ENCODE measurements around the gene GAL3ST2. TPM values are rescaled to one million over a fixed set of nuclear protein-coding genes. Genes with fewer than 3 reads are reported as not detected.
A peak's percentile ranks its signal among the peaks of the same experiment; 100 is the strongest.
"Not testable (repeated sequence)": the region's sequence is repeated elsewhere in the genome, so short reads cannot be mapped to it uniquely, and the experiment has no call there.

Gene GAL3ST2
- total RNA-seq: not detected
- long read RNA-seq: 0 reads

DNA sequence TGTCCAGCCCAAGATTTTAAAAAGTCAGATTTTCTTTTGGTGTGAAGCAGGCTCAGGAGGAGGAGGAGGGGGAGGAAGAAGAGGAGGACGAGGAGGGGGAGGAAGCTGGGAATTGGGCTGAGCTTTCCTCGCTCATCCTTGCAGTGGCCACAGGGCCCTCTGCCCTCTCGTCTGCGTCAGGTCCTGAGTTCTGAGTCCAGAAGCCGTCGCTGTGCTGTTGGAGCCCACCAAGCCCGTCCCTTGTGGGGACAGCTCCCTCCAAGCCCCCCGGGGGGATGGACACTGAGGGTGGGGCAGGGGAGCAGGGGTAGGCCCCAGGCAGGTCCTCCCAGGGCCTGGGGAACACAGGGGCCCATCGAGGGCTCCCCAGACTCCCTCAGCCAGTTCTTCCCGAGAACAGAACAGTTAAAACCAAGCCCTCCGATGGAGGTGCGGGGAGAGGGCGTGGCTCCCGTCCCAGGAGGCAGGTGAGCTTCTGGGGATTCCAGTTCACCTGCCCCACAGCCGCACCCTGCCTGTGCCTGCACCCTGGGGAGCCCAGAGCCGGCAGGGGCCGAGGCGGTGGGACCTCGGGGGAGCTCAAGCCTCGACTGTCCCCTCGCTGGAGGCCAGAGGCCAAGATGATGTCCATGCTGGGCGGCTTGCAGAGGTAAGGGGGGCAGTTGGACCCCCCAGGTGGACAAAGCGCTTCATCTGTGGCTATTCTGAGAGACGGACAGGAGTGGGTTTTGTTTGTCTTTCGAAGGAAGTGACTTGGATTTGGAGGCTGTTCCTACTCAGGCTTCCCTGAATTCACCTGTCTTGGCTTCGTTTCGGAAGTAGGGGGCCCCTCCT lies at the start of gene GAL3ST2:
Gene GAL3ST2 (plus strand): TSS at position 487 of the 834 bp plus-strand sequence. CDS start 134 bp downstream, at position 621.
- no peak for DNase-seq (ENCODE audit: missing footprints)
- intact Hi-C loops (cut with DNase I): no loop called here
- ATAC-seq: no peak

DNA sequence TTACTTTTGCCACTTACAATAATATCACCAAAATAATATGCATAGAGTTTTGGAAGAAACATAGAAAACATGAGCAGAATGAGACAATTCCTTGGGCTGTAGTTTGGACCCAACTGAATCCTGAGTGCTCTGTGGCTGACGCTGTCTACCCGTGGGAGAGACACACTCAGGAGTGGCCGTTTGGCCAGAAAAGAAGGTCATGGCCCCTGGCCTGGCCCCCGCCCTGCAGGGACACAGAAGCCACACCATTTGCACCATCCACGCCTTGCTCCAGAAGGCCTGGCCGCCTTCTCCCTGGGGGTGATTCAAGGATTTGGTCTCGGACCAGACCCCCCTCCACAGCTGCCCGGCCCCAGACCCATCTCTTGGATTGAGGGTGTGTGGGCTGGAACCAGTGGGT lies 48.6 kb upstream of the GAL3ST2 start:
- DNase-seq (ENCODE audit: missing footprints) (no peak), ATAC-seq (peak; percentile 57)
- intact Hi-C loops (cut with DNase I): no loop called here

DNA sequence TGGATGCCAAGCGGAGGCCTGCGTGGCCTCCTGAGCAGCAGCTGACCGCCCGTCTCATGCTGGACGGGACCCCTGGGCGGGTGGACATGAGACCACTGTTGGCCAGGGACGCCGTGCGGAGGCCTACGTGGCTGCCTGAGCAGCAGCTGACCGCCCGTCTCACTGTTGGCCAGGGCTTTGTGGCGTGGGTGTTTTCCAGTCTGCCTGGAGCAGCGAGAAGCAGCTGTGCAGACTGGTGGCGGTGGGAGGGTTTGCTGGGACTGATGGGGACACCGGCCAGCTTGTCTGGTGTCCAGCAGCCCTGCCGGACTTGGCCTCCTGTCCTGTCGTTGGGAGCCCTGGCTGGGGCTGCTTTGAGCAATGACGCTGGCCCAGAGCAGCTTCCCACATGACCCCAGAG lies 48.0 kb upstream of the GAL3ST2 start:
- ATAC-seq: peak; percentile 91
- intact Hi-C loops (cut with DNase I): no loop called here

GRCh38 chr2:241729868-241730267 lies 46.8 kb upstream of the GAL3ST2 start:
- DNase-seq (ENCODE audit: missing footprints): no peak
- ATAC-seq: no peak
- intact Hi-C loops (cut with DNase I): loop anchor here (5.0 kb wide), 2 partner anchors 43 to 147 kb away; partner anchors contain the start of gene DTYMK

More for the DNA sequence above, 48.0 kb upstream of the GAL3ST2 start:
- DNase-seq (ENCODE audit: missing footprints): peak; percentile 87

GRCh38 chr2:241730671-241731293 lies 45.8 kb upstream of the GAL3ST2 start:
- DNase-seq (ENCODE audit: missing footprints) (no peak), ATAC-seq (no peak)
- intact Hi-C loops (cut with DNase I): loop anchor here (5.0 kb wide), 2 partner anchors 43 to 147 kb away; partner anchors contain the start of gene DTYMK

GRCh38 chr2:241732513-241733186 lies 44.0 kb upstream of the GAL3ST2 start:
- intact Hi-C loops (cut with DNase I): loop anchor here (5.0 kb wide), 2 partner anchors 45 to 145 kb away; partner anchors contain the start of gene DTYMK
- DNase-seq (ENCODE audit: missing footprints); ATAC-seq: not testable (repeated sequence)

- ATAC-seq (no peak), DNase-seq (ENCODE audit: missing footprints) (no peak)
- intact Hi-C loops (cut with DNase I): loop anchor here (1.0 to 5.0 kb wide), 3 partner anchors 46 to 144 kb away; partner anchors contain the start of gene DTYMK
Measured at GRCh38 chr2:241733391-241734207, 43.0 kb upstream of the GAL3ST2 start.

- intact Hi-C loops (cut with DNase I): loop anchor here (1.0 to 5.0 kb wide), 3 partner anchors 47 to 143 kb away; partner anchors contain the start of gene DTYMK
- DNase-seq (ENCODE audit: missing footprints): no peak
- ATAC-seq: no peak
Measured at GRCh38 chr2:241734208-241734466, 42.5 kb upstream of the GAL3ST2 start.

DNA sequence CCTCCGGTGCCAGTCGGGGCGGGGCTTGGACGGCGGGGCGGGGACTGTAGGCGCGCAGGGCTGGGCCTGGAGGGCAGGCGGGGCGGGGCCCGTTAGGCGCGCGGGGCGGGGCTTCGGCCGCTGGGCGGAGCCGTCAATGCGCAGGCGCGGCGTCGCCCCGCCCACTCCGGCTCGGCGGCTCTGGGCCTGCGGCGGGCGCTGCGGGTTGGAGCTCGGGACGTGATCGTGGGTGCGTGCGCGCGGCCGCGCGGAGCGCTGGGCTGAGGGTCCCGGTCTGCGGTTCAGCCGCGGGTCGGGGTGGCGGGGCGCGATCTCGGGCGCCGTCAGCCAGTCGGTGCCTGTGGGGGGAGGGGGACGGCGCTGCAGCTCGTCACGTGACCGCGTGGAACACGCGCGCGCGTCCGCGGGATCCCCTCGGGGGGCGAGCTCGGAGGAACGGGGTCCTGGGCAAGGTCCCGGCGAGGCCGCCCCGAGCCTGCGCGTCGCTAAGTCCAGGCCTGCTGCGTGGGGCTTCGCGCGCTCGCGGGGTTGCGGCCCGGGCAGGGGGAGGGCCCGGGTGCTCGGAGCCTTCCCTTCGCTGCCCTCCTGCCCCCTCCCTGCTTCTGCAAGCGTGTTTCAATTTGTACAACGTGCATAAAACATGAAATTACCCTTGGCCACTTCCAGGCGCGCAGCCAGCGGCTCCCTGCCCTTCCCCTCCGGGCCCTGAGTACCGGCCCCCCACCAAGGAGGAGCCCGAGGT lies 42.0 kb upstream of the GAL3ST2 start, which contains the start of gene D2HGDH:
Gene D2HGDH (plus strand): TSS at position 164 of the 742 bp plus-strand sequence. CDS start 595 bp downstream, outside the sequence.
- intact Hi-C loops (cut with DNase I): loop anchor here (1.0 to 5.0 kb wide), 3 partner anchors 47 to 143 kb away; partner anchors contain the start of gene DTYMK
- peak; percentile 95 for ATAC-seq

GRCh38 chr2:241736111-241736510 lies 40.5 kb upstream of the GAL3ST2 start:
- intact Hi-C loops (cut with DNase I): no loop called here
- ATAC-seq (no peak), DNase-seq (ENCODE audit: missing footprints) (peak; percentile 15)

More for the DNA sequence above, 42.0 kb upstream of the GAL3ST2 start, which contains the start of gene D2HGDH:
- peak; percentile 98 for DNase-seq (ENCODE audit: missing footprints)

GRCh38 chr2:241738040-241738686 lies 38.5 kb upstream of the GAL3ST2 start:
- ATAC-seq (no peak), DNase-seq (ENCODE audit: missing footprints) (peak; percentile 58)
- intact Hi-C loops (cut with DNase I): no loop called here

DNA sequence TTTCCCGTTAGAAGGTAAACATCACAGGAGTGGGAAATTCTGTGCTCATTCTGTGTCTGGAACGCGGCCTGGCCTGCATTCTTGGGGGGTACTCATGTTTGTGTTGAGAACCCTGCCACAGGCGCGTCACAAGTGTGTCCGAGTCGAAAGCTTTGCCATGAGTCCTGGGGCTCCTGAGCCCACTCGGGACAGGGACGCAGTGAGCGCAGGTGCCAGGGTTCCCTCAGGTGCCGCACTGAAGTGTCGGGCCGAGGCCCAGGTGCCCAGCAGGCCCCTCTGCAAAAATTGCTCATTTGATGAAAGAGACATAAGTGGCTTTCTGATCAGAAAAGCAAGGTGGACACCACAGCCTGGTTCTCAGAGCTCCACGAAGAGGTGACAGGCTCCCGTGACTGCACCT lies 37.4 kb upstream of the GAL3ST2 start:
- DNase-seq (ENCODE audit: missing footprints) (peak; percentile 53), ATAC-seq (no peak)
- intact Hi-C loops (cut with DNase I): no loop called here

DNA sequence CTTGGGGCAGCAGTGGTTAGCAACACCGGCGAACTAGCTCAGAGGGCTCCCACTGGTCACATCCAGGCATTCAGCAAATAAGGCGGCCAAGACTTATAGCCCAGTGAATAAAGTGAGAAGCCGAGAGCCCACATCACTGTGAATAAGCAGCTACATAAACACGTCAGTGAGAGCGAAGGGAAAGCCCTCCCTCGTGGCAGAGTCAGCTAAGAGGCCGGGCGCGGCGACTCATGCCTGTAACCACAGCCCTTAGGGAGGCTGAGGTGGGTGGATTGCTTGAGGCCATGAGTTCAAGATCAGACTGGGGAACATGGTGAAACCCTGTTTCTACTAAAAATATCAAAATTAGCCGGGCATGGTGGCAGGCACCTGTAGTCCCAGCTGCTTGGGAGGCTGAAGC lies 37.0 kb upstream of the GAL3ST2 start:
- intact Hi-C loops (cut with DNase I): no loop called here
- ATAC-seq: no peak
- peak; percentile 37 for DNase-seq (ENCODE audit: missing footprints)

- ATAC-seq: no peak
- intact Hi-C loops (cut with DNase I): no loop called here
- peak; percentile 64 for DNase-seq (ENCODE audit: missing footprints)
Measured at GRCh38 chr2:241741016-241741415, 35.6 kb upstream of the GAL3ST2 start.

GRCh38 chr2:241742320-241742939 lies 34.2 kb upstream of the GAL3ST2 start:
- intact Hi-C loops (cut with DNase I): no loop called here
- no peak for ATAC-seq

GRCh38 chr2:241743008-241743407 lies 33.6 kb upstream of the GAL3ST2 start:
- intact Hi-C loops (cut with DNase I); ATAC-seq: not testable (repeated sequence)
- peak; percentile 37 for DNase-seq (ENCODE audit: missing footprints)

More at GRCh38 chr2:241742320-241742939, 34.2 kb upstream of the GAL3ST2 start:
- peak; percentile 53 for DNase-seq (ENCODE audit: missing footprints)

DNA sequence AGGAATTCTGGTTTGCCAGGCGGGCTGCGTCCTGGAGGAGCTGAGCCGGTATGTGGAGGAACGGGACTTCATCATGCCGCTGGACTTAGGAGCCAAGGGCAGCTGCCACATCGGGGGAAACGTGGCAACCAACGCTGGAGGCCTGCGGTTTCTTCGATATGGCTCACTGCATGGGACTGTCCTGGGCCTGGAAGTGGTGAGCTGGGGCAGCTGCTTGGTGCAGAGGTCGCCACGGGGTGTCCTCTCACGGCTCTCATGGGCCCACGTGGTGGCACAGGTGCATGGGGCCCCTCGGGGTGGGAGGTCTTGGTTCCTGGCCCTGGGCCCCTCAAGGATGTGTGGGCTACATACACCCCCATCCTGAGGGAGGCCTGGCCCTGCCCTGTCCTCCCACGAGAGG lies 33.0 kb upstream of the GAL3ST2 start:
- peak; percentile 67 for DNase-seq (ENCODE audit: missing footprints)

More for the DNA sequence above, 33.0 kb upstream of the GAL3ST2 start:
- intact Hi-C loops (cut with DNase I): no loop called here
- ATAC-seq: no peak
